Measurements from ENCODE around the gene OR51T1. TPM values are rescaled to one million over a fixed set of nuclear protein-coding genes. Genes with fewer than 3 reads are reported as not detected.

Gene OR51T1
- total and polyA plus RNA-seq, 2 donors (not counting 3 experiments of a cell fraction or from before 2014, with no cell fraction given): not detected

- CTCF ChIA-PET: no interaction called here
- FAIRE-seq: no peak
- H3K9ac ChIP-seq (replicated peaks; ENCODE audit: extremely low read depth, insufficient read depth, low read length): no peak overlapping the region
Measured at GRCh38 chr11:4926608-4927007, 44.9 kb downstream of the OR51T1 start.

More at GRCh38 chr11:4926608-4927007, 44.9 kb downstream of the OR51T1 start:
- H3K79me2 ChIP-seq (ENCODE audit: control insufficient read depth, insufficient read depth, low read length): no peaks in the 10 kb centered on the region
- dilution Hi-C loops (cut with MboI; ENCODE audit: extremely low pct_ligation_motif_present, low sequenced_read_pairs): no loop called here
- H3K27ac ChIP-seq (ENCODE audit: insufficient read depth, low read depth, low read length): no peak overlapping the region
- no peaks in the 10 kb centered on the region for H4K20me1 ChIP-seq (replicated peaks; ENCODE audit: control insufficient read depth, extremely low read depth, insufficient read depth, low read length)
- DNase-seq (ENCODE audit: low read depth, low spot score): no peak
- H2AFZ ChIP-seq (ENCODE audit: low read depth, low read length): no peak overlapping the region
- TF ChIP-seq CTCF (IDR thresholded peaks at IDR 0.05; ENCODE audit: extremely low read depth in 1 of 2, insufficient read depth in 1 of 2, low read depth in 1 of 2, low read length in 2 of 2): no peak
- no peak for TF ChIP-seq JUN (IDR thresholded peaks at IDR 0.05; ENCODE audit: borderline replicate concordance, insufficient read depth, insufficient read length, low read depth)
- no peak for TF ChIP-seq GATA2 (IDR thresholded peaks at IDR 0.05; ENCODE audit: insufficient read depth, insufficient read length, low read depth, low read length)
- POLR2A ChIA-PET: no interaction called here
- no peaks in the 10 kb centered on the region for H3K4me1 ChIP-seq (ENCODE audit: control insufficient read depth, extremely low read depth, insufficient read depth, low read length)
- H3K9me1 ChIP-seq (replicated peaks; ENCODE audit: control insufficient read depth, extremely low read depth, insufficient read depth, low read length): no peaks in the 10 kb centered on the region
- no peaks in the 10 kb centered on the region for H3K27me3 ChIP-seq (ENCODE audit: control insufficient read depth in 2 of 2, insufficient read depth in 2 of 2, low read length in 2 of 2)
- H3K4me3 ChIP-seq (replicated peaks in 1 of 3; ENCODE audit: insufficient read depth in 1 of 3, low read depth in 1 of 3, low read length in 3 of 3): no peak overlapping the region
- BruUV-seq (replicated peaks): no TSS peak
- no peak overlapping the region for H3K4me2 ChIP-seq (ENCODE audit: insufficient read depth, low read length)
- H3K36me3 ChIP-seq (ENCODE audit: control insufficient read depth in 2 of 2, extremely low read depth in 1 of 2, insufficient read depth in 2 of 2, low read length in 2 of 2): no peaks in the 10 kb centered on the region
- intact Hi-C loops (cut with micrococcal nuclease): no loop called here
- H3K9me3 ChIP-seq (replicated peaks; ENCODE audit: control insufficient read depth, insufficient read depth, low read length): no peaks in the 10 kb centered on the region

Other genes with a start within 250 kb of the OR51T1 start
- gene OR51D1, start 244.4 kb upstream of the OR51T1 start, total RNA-seq: not detected in 2 replicates
- gene OR51D1, start 244.4 kb upstream of the OR51T1 start, polyA plus RNA-seq: not detected in 2 replicates
- gene OR51E1, start 237.9 kb upstream of the OR51T1 start, total RNA-seq: not detected in 2 replicates
- gene OR51E1, start 237.9 kb upstream of the OR51T1 start, polyA plus RNA-seq: not detected in 2 replicates
- not detected in 2 replicates for gene OR51E2, start 184.0 kb upstream of the OR51T1 start, total RNA-seq
- not detected in 2 replicates for gene OR51E2, start 184.0 kb upstream of the OR51T1 start, polyA plus RNA-seq
- gene MMP26, start 177.1 kb upstream of the OR51T1 start, total RNA-seq: not detected in 2 replicates
- not detected in 2 replicates for gene MMP26, start 177.1 kb upstream of the OR51T1 start, polyA plus RNA-seq
- not detected in 2 replicates for gene OR51F1, start 112.0 kb upstream of the OR51T1 start, total RNA-seq
- gene OR51F1, start 112.0 kb upstream of the OR51T1 start, polyA plus RNA-seq: not detected in 2 replicates
- not detected in 2 replicates for gene OR52R1, start 77.5 kb upstream of the OR51T1 start, total RNA-seq
- gene OR52R1, start 77.5 kb upstream of the OR51T1 start, polyA plus RNA-seq: not detected in 2 replicates
- not detected in 2 replicates for gene OR51F2, start 60.6 kb upstream of the OR51T1 start, total RNA-seq
- gene OR51F2, start 60.6 kb upstream of the OR51T1 start, polyA plus RNA-seq: not detected in 2 replicates
- not detected in 2 replicates for gene OR51S1, start 32.7 kb upstream of the OR51T1 start, total RNA-seq
- gene OR51S1, start 32.7 kb upstream of the OR51T1 start, polyA plus RNA-seq: not detected in 2 replicates
- gene OR51A7, start 21.9 kb downstream of the OR51T1 start, total RNA-seq: not detected in 2 replicates
- not detected in 2 replicates for gene OR51A7, start 21.9 kb downstream of the OR51T1 start, polyA plus RNA-seq
- gene OR51G2, start 37.5 kb downstream of the OR51T1 start, total RNA-seq: not detected in 2 replicates
- gene OR51G2, start 37.5 kb downstream of the OR51T1 start, polyA plus RNA-seq: not detected in 2 replicates
- not detected in 2 replicates for gene OR51G1, start 42.4 kb downstream of the OR51T1 start, total RNA-seq
- not detected in 2 replicates for gene OR51G1, start 42.4 kb downstream of the OR51T1 start, polyA plus RNA-seq
- not detected in 2 replicates for gene OR51A4, start 65.7 kb downstream of the OR51T1 start, total RNA-seq
- gene OR51A4, start 65.7 kb downstream of the OR51T1 start, polyA plus RNA-seq: not detected in 2 replicates
- gene OR51A2, start 73.8 kb downstream of the OR51T1 start, total RNA-seq: not detected in 2 replicates
- not detected in 2 replicates for gene OR51A2, start 73.8 kb downstream of the OR51T1 start, polyA plus RNA-seq
- gene OR51L1, start 113.0 kb downstream of the OR51T1 start, total RNA-seq: not detected in 2 replicates
- not detected in 2 replicates for gene OR51L1, start 113.0 kb downstream of the OR51T1 start, polyA plus RNA-seq
- gene OR52J3, start 164.6 kb downstream of the OR51T1 start, total RNA-seq: not detected in 2 replicates
- gene OR52J3, start 164.6 kb downstream of the OR51T1 start, polyA plus RNA-seq: not detected in 2 replicates
- gene OR52E2, start 177.7 kb downstream of the OR51T1 start, total RNA-seq: not detected in 2 replicates
- not detected in 2 replicates for gene OR52E2, start 177.7 kb downstream of the OR51T1 start, polyA plus RNA-seq
- not detected in 2 replicates for gene OR52E1, start 187.7 kb downstream of the OR51T1 start, total RNA-seq
- not detected in 2 replicates for gene OR52E1, start 187.7 kb downstream of the OR51T1 start, polyA plus RNA-seq

All from endothelial cell of umbilical vein (primary cell).